K562 (cell line): ENCODE results near the gene DNMT3A. TPM values are rescaled to one million over a fixed set of nuclear protein-coding genes. Genes with fewer than 3 reads are reported as not detected.

Experiments used
- ATAC-seq: fragments of 200-7000 bp; cut with Tn5 transposase; 3 replicates; pipeline ENCODE4 v1.9.1; 2020; ENCODE audit warnings: moderate library complexity
- BruUV-seq: library from RNA; stranded (reverse); fragments of 400-500 nt; replicated peaks from 2 replicates; lab custom pipeline; 2021; lab: Mats Ljungman, UMichigan
- CTCF ChIA-PET: fragments of 300-600 bp; formaldehyde crosslinking; extraction: SDS; loops from one replicate; lab custom pipeline; 2021; ENCODE audit warnings: low intra/inter-chr PET ratio; lab: Yijun Ruan, JAX
- POLR2A ChIA-PET: fragments of 300-600, 350-650 bp; sonication (Branson Sonifier 250); formaldehyde crosslinking; extraction: SDS; loops from one replicate; lab custom pipeline; 2021; ENCODE audit warnings: antibody characterized with exemption, inconsistent platforms; lab: Yijun Ruan, JAX
- DNase-seq, 4 experiments: peaks; one replicate each; pipeline versions ENCODE4 v3.0.0 to v3.0.0-alpha.2; 2011 to 2018; ENCODE audit warnings: low spot score in 3 of 4, mixed read lengths in 3 of 4; ENCODE audit errors: extremely low read depth in 1 of 4
- FAIRE-seq: peaks from 2 replicates; lab custom pipeline; 2011; peaks lifted over from hg19 to GRCh38; lab: Jason Lieb, UNC
- H2AFZ ChIP-seq: 2 replicates; pipeline ENCODE4 v1.6.0; 2011; ENCODE audit warnings: low read depth, low read length, control low read depth, inconsistent platforms
- H3K27ac ChIP-seq: fragments of 200-600 bp; 3 replicates; pipeline ENCODE4 v1.8.0; 2011; ENCODE audit warnings: low read depth, mild to moderate bottlenecking, control low read depth, inconsistent platforms, low read length, moderate library complexity, mixed read lengths; ENCODE audit errors: extremely low read depth
- H3K27me3 ChIP-seq, 2 experiments: fragments of 300-600 bp in 1 of 2; 2 replicates in 1 of 2; 3 replicates in 1 of 2; pipeline versions ENCODE4 v1.6.0 to v1.8.0; 2011; ENCODE audit warnings: inconsistent platforms in 2 of 2, low read length in 2 of 2, mild to moderate bottlenecking in 1 of 2, mixed read lengths in 1 of 2, moderate library complexity in 1 of 2; ENCODE audit not compliant: control insufficient read depth in 2 of 2, insufficient read depth in 2 of 2
- H3K36me3 ChIP-seq: fragments of 300-600 bp; 3 replicates; pipeline ENCODE4 v1.8.0; 2011; ENCODE audit warnings: mild to moderate bottlenecking, low read length, inconsistent platforms; ENCODE audit not compliant: control insufficient read depth, insufficient read depth
- H3K4me1 ChIP-seq, 2 experiments: fragments of 200-600 bp in 1 of 2; replicated peaks in 1 of 2; 2 replicates in 1 of 2; 3 replicates in 1 of 2; pipeline versions ENCODE4 v1.5.1 to v1.8.0; 2011; ENCODE audit warnings: inconsistent platforms in 2 of 2, low read length in 2 of 2, mild to moderate bottlenecking in 1 of 2, mixed read lengths in 1 of 2, moderate library complexity in 1 of 2; ENCODE audit not compliant: control insufficient read depth in 2 of 2, insufficient read depth in 2 of 2
- H3K4me2 ChIP-seq: 2 replicates; pipeline ENCODE4 v1.6.1; 2011; ENCODE audit warnings: low read length, control low read depth, inconsistent platforms, mixed read lengths; ENCODE audit not compliant: insufficient read depth
- H3K4me3 ChIP-seq: fragments of 200-600 bp; sonication (generic), shearing (Covaris generic); 2 replicates; pipeline ENCODE4 v1.5.1; 2016; ENCODE audit warnings: control low read depth, inconsistent platforms
- H3K79me2 ChIP-seq: fragments of 200-600 bp; 3 replicates; pipeline ENCODE4 v1.8.0; 2011; ENCODE audit warnings: low read length, inconsistent platforms; ENCODE audit not compliant: control insufficient read depth, insufficient read depth
- H3K9ac ChIP-seq, 2 experiments: 2 replicates each; pipeline versions ENCODE4 v1.6.0 to v1.6.1; 2011; ENCODE audit warnings: low read depth in 2 of 2, low read length in 2 of 2, control low read depth in 1 of 2, inconsistent platforms in 1 of 2, mild to moderate bottlenecking in 1 of 2, mixed read lengths in 1 of 2; ENCODE audit not compliant: insufficient read depth in 1 of 2
- H3K9me1 ChIP-seq: one replicate; pipeline ENCODE4 v1.6.0; 2011; ENCODE audit warnings: inconsistent platforms, mild to moderate bottlenecking, low read length, moderate library complexity; ENCODE audit not compliant: control insufficient read depth, insufficient read depth
- H3K9me3 ChIP-seq: replicated peaks from 2 replicates; pipeline ENCODE4 v1.5.1; 2011; ENCODE audit warnings: low read depth, low read length, inconsistent platforms; ENCODE audit not compliant: control insufficient read depth, insufficient read depth
- H4K20me1 ChIP-seq: replicated peaks from 2 replicates; pipeline ENCODE4 v1.6.1; 2011; ENCODE audit warnings: low read length, inconsistent platforms, mixed read lengths; ENCODE audit not compliant: control insufficient read depth, insufficient read depth
- ARID2 ChIP-seq: fragments of 450-650 bp; IDR thresholded peaks from 2 replicates; pipeline ENCODE4 v1.6.1; 2017; ENCODE audit warnings: antibody characterized with exemption, mild to moderate bottlenecking
- BACH1 ChIP-seq: fragments of 200-800 bp; sonication (Bioruptor generic); IDR thresholded peaks from 2 replicates; pipeline ENCODE4 v1.6.1; 2016; ENCODE audit warnings: missing genetic modification characterization, missing compliant biosample characterization
- CC2D1A ChIP-seq: fragments of 450-650 bp; IDR thresholded peaks from 2 replicates; pipeline ENCODE4 v1.6.1; 2017; ENCODE audit warnings: mild to moderate bottlenecking
- CREB3 ChIP-seq: fragments of 450-650 bp; conservative IDR thresholded peaks from 2 replicates; pipeline ENCODE4 v1.6.1; 2016; ENCODE audit warnings: missing genetic modification characterization, low read depth, mild to moderate bottlenecking, missing compliant biosample characterization, moderate library complexity
- HEY1 ChIP-seq: fragments of 250-450 bp; sonication (Bioruptor Pico); IDR thresholded peaks from 2 replicates; pipeline ENCODE4 v1.5.0; 2020; ENCODE audit warnings: mild to moderate bottlenecking, moderate library complexity, borderline replicate concordance
- HNRNPLL ChIP-seq: fragments of 200-400 bp; formaldehyde crosslinking; IDR thresholded peaks from 2 replicates; pipeline ENCODE4 v1.6.1; 2017; ENCODE audit warnings: low read length, low read depth, mild to moderate bottlenecking; ENCODE audit not compliant: poor library complexity, severe bottlenecking
- HOMEZ ChIP-seq: fragments of 250-450 bp; sonication (Bioruptor Pico); IDR thresholded peaks from 2 replicates; pipeline ENCODE4 v1.4.0; 2020; ENCODE audit warnings: mild to moderate bottlenecking, moderate library complexity
- MBD2 ChIP-seq: sonication (generic); IDR thresholded peaks from 2 replicates; pipeline ENCODE4 v1.6.1; 2016; ENCODE audit warnings: low read depth, borderline replicate concordance
- MXD1 ChIP-seq: fragments of 250-450 bp; sonication (Bioruptor Pico); IDR thresholded peaks from 2 replicates; pipeline ENCODE4 v1.8.0; 2021; ENCODE audit warnings: borderline replicate concordance, mild to moderate bottlenecking, moderate library complexity; ENCODE audit not compliant: poor library complexity, severe bottlenecking
- NCOA2 ChIP-seq, 2 experiments: fragments of 450-650 bp; IDR thresholded peaks; 2 replicates each; pipeline ENCODE4 v1.6.1; 2018; ENCODE audit warnings: mild to moderate bottlenecking in 2 of 2, moderate library complexity in 1 of 2; ENCODE audit not compliant: partially characterized antibody in 2 of 2
- PRPF4 ChIP-seq: fragments of 200-400 bp; formaldehyde crosslinking; IDR thresholded peaks from one replicate; pipeline ENCODE4 v1.6.1; 2017; ENCODE audit warnings: low read length, low read depth, mild to moderate bottlenecking; ENCODE audit not compliant: insufficient read depth, poor library complexity, severe bottlenecking
- RFX7 ChIP-seq: fragments of 250-450 bp; sonication (Bioruptor Pico); IDR thresholded peaks from 2 replicates; pipeline ENCODE4 v1.5.1; 2021; ENCODE audit warnings: mild to moderate bottlenecking
- SMARCB1 ChIP-seq: IDR thresholded peaks from 2 replicates; pipeline ENCODE4 v1.6.1; 2011; ENCODE audit warnings: improper control_type of control experiment, low read depth; ENCODE audit not compliant: insufficient read length
- TFE3 ChIP-seq: fragments of 450-650 bp; formaldehyde crosslinking; IDR thresholded peaks from 2 replicates; pipeline ENCODE4 v1.4.0; 2020; ENCODE audit warnings: mild to moderate bottlenecking, mixed read lengths
- TRIM25 ChIP-seq: fragments of 450-650 bp; IDR thresholded peaks from 2 replicates; pipeline ENCODE4 v1.7.0; 2016; ENCODE audit warnings: borderline replicate concordance
- WGBS: fragments of 100-300 bp; shearing (Covaris generic); methylation state at CpG from one replicate; pipeline ENCODE4 v1.1.6; 2016; ENCODE audit warnings: low coverage, mixed read lengths; ENCODE audit not compliant: insufficient coverage; ENCODE audit errors: missing lambda C conversion rate; 5-methylcytosine and 5-hydroxymethylcytosine counted together
- in situ Hi-C: fragments of 300-500 bp; cut with MboI; formaldehyde crosslinking; loops from 4 replicates; pipeline ENCODE4 v1.15.0; 2018; ENCODE audit warnings: inconsistent platforms, mixed read lengths
- intact Hi-C: fragments of 100-400 bp; cut with micrococcal nuclease; formaldehyde crosslinking; loops from 2 replicates; pipeline ENCODE4 v1.14.2; 2022
- polyA plus RNA-seq, 8 experiments: library from polyadenylated mRNA; depleted of rRNA in 4 of 8; stranded (reverse) in 5 of 8; unstranded in 3 of 8; fragments of >200 nt; fragmentation: Nextera tagmentation in 2 of 8; fragmentation: Illumina TruSeq in 1 of 8; extraction: Ambion mirVana in 2 of 8; extraction: Trizol in 1 of 8; gene quantifications; 2 replicates each; pipeline versions ENCODE4 v1.2.1 to v1.2.3, GENCODE V29; 2011 to 2014; ENCODE audit warnings: inconsistent platforms in 1 of 8, missing spikeins in 1 of 8
- total RNA-seq, 7 experiments: library from RNA; depleted of rRNA in 6 of 7; stranded (reverse); fragments of >200 nt in 6 of 7; fragmentation: Illumina TruSeq in 2 of 7; extraction: Trizol in 2 of 7; gene quantifications; 2 replicates each; pipeline versions ENCODE4 v1.2.1 to v1.2.3, GENCODE V29; 2011 to 2021; ENCODE audit warnings: low replicate concordance in 1 of 7

The DNMT3A gene
- total and polyA plus RNA-seq, 9 of the 15 experiments (the other 6 are each of a cell fraction or from before 2014, with no cell fraction given) = 3.0 to 16.0 (median 6.1) TPM

- H3K79me2 ChIP-seq = no peaks in the 10 kb centered on the region
- peaks cover 22 to 71% of the 10 kb centered on the region in 2 experiments for H3K27me3 ChIP-seq
- no peak for ATAC-seq
- intact Hi-C loops = no loop called here
- no peak overlapping the region for H2AFZ ChIP-seq
- peaks cover 3% of the 10 kb centered on the region for H3K9me1 ChIP-seq
- H3K4me1 ChIP-seq = peaks cover 6 to 10% of the 10 kb centered on the region in 2 experiments; a peak in 3 of 5 replicates
- FAIRE-seq = no peak
- BruUV-seq = no TSS peak
- no peak overlapping the region for H3K9ac ChIP-seq
- ChIA-PET CTCF (no interaction called here), POLR2A (interaction anchor here (0.7 kb wide), 1 partner anchor 18 kb away, joined by 4 read pairs; no protein-coding TSS in a partner anchor)
- no peaks in the 10 kb centered on the region for H3K36me3 ChIP-seq
- DNase-seq = no peak
- H3K4me2 ChIP-seq = no peak overlapping the region
- H3K9me3 ChIP-seq = no peaks in the 10 kb centered on the region
- in situ Hi-C loops = no loop called here
- H3K27ac ChIP-seq = no peak overlapping the region
- 2% methylated on average over 5 of the region's 5 CpGs for WGBS
- peaks cover 5% of the 10 kb centered on the region for H4K20me1 ChIP-seq
- H3K4me3 ChIP-seq = no peak overlapping the region
- no peak for TF ChIP-seq PRPF4
- no peak for TF ChIP-seq TFE3 (CRISPR knock-in tag)
- TF ChIP-seq MXD1 = no peak
- no peak for TF ChIP-seq CC2D1A
- no peak for TF ChIP-seq TRIM25
- no peak for TF ChIP-seq HOMEZ (CRISPR knock-in tag)
- TF ChIP-seq HNRNPLL = no peak
- no peak for TF ChIP-seq HEY1 (CRISPR knock-in tag)
- no peak for TF ChIP-seq RFX7 (CRISPR knock-in tag)
- TF ChIP-seq MBD2 = no peak
- no peak for TF ChIP-seq ARID2
- TF ChIP-seq SMARCB1 = no peak
- no peak for TF ChIP-seq NCOA2 (IDR thresholded peaks at IDR 0.05; ENCODE audit: partially characterized antibody in 2 of 2)
- TF ChIP-seq CREB3 = no peak
- no peak for TF ChIP-seq BACH1
Observed at GRCh38 chr2:25380023-25380422, 38.3 kb upstream of the DNMT3A start.
